ENCODE results near the gene CLSTN2. TPM values are rescaled to one million over a fixed set of nuclear protein-coding genes. Genes with fewer than 3 reads are reported as not detected.

CLSTN2 gene
- total and polyA plus RNA-seq, 4 donors = 20.7 to 44.5 (median 22.7) TPM

DNA sequence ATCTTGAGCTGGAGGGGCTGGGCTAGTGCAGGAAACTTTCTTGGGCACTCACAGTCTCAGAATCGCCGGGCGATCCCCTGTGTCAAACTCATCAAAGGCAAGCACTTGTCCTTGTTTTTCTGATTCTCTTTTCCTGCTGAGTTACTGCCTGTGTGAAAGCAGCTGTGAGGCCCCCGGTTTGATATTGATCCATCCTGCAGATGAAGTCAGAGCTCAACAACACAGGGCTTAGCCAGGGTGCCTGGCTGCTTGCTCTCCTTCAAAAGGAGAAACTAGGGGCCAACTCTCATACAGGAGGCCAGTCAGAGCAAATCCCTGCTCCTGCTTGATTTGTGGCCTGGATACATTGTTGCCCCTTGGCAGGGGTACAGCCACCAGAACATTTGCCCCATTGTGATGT lies 22.9 kb downstream of the CLSTN2 start:
- no peak overlapping the region for H3K27ac ChIP-seq (ENCODE audit: low read depth, low read length)
- no peak for DNase-seq (ENCODE audit: low read depth in 4 of 6, low spot score in 6 of 6)
- H3K4me3 ChIP-seq (ENCODE audit: low read depth, low read length) = no peak overlapping the region
- no peaks in the 10 kb centered on the region for H3K27me3 ChIP-seq (ENCODE audit: control insufficient read depth, insufficient read depth, low read length)
- WGBS (ENCODE audit: insufficient coverage) = 43% methylated on average over 4 of the region's 4 CpGs
- no peaks in the 10 kb centered on the region for H3K9me3 ChIP-seq (ENCODE audit: control insufficient read depth, insufficient read depth, low read length)
- H3K36me3 ChIP-seq (ENCODE audit: control insufficient read depth, insufficient read depth, low read length) = no peaks in the 10 kb centered on the region
- H3K4me1 ChIP-seq (ENCODE audit: control insufficient read depth, insufficient read depth, low read length) = peaks cover 5% of the 10 kb centered on the region

- H3K9me3 ChIP-seq (ENCODE audit: control insufficient read depth, insufficient read depth, low read length) = no peaks in the 10 kb centered on the region
- no peak overlapping the region for H3K4me3 ChIP-seq (ENCODE audit: low read depth, low read length)
- DNase-seq (ENCODE audit: low read depth in 4 of 6, low spot score in 6 of 6) = no peak
- no peaks in the 10 kb centered on the region for H3K4me1 ChIP-seq (ENCODE audit: control insufficient read depth, insufficient read depth, low read length)
- H3K27ac ChIP-seq (ENCODE audit: low read depth, low read length) = no peak overlapping the region
- no peaks in the 10 kb centered on the region for H3K36me3 ChIP-seq (ENCODE audit: control insufficient read depth, insufficient read depth, low read length)
- 92% methylated on average over 1 of the region's 1 CpG for WGBS (ENCODE audit: insufficient coverage)
- H3K27me3 ChIP-seq (ENCODE audit: control insufficient read depth, insufficient read depth, low read length) = no peaks in the 10 kb centered on the region
These were observed 34.4 kb downstream of the CLSTN2 start for GRCh38 chr3:139969386-139969785.

DNA sequence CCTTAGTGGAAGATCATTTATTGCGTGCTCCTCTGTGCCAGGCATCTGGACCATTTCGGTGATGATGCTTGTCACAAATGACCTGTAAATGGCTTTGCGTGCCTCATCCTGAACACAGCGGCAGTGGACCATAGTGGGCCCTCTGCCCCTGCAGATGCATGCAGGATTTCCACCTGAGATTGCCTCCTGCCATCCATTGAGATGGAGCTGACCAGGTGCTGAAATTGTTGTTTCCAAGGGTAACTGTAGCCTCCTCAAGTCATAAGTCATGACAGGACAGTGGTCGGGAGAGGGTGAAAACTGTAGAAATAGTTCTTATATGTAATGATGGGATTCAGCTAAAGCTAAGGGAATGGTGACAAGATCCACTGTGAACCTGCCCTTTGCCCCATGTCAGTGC lies 35.5 kb downstream of the CLSTN2 start:
- 91% methylated on average over 5 of the region's 5 CpGs for WGBS (ENCODE audit: insufficient coverage)
- Histone ChIP-seq H3K4me3 (ENCODE audit: low read depth, low read length) (no peak overlapping the region), H3K9me3 (ENCODE audit: control insufficient read depth, insufficient read depth, low read length) (no peaks in the 10 kb centered on the region), H3K36me3 (ENCODE audit: control insufficient read depth, insufficient read depth, low read length) (no peaks in the 10 kb centered on the region), H3K27me3 (ENCODE audit: control insufficient read depth, insufficient read depth, low read length) (no peaks in the 10 kb centered on the region), H3K27ac (ENCODE audit: low read depth, low read length) (no peak overlapping the region), H3K4me1 (ENCODE audit: control insufficient read depth, insufficient read depth, low read length) (peaks cover 2% of the 10 kb centered on the region)
- no peak for DNase-seq (ENCODE audit: low read depth in 4 of 6, low spot score in 6 of 6)

DNA sequence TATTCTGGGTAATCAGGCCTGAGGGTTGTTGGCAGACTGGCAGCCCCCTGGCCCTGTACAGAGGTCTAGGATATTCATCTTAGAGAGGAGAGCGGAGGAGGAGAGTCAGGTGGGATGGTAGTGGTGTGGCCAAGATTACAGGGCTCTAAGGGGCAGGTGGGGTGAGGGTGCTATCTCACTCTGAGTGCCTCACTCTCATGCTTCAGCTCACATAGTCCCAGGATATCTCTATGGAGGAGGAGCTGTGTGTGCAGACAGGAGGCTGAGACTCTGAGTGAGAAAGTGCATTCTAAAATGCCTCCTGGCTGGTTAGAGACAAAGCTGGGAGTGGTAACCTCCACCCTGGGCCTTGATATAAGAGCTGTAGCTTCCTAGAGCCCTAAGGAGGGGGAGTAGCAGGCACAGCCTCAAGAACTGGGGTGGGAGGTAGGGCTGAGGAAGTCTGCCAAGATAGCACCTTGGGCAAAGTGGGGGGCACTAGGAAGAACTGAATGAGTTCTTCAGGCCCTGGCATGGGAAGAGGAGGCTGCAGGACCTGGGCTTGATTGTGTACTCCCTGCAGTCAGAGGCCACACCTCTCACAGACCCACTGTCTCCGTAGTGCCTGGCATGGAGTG lies 39.9 kb downstream of the CLSTN2 start:
- no peak overlapping the region for H3K27ac ChIP-seq (ENCODE audit: low read depth, low read length)
- no peak overlapping the region for H3K4me3 ChIP-seq (ENCODE audit: low read depth, low read length)
- 57% methylated on average over 1 of the region's 2 CpGs for WGBS (ENCODE audit: insufficient coverage)
- no peaks in the 10 kb centered on the region for H3K27me3 ChIP-seq (ENCODE audit: control insufficient read depth, insufficient read depth, low read length)
- H3K36me3 ChIP-seq (ENCODE audit: control insufficient read depth, insufficient read depth, low read length) = no peaks in the 10 kb centered on the region
- peaks cover 6% of the 10 kb centered on the region for H3K4me1 ChIP-seq (ENCODE audit: control insufficient read depth, insufficient read depth, low read length)
- H3K9me3 ChIP-seq (ENCODE audit: control insufficient read depth, insufficient read depth, low read length) = no peaks in the 10 kb centered on the region
- no peak for DNase-seq (ENCODE audit: low read depth in 4 of 6, low spot score in 6 of 6)

- 53% methylated on average over 4 of the region's 5 CpGs for WGBS (ENCODE audit: insufficient coverage)
- no peaks in the 10 kb centered on the region for H3K9me3 ChIP-seq (ENCODE audit: control insufficient read depth, insufficient read depth, low read length)
- H3K27ac ChIP-seq (ENCODE audit: low read depth, low read length) = no peak overlapping the region
- no peaks in the 10 kb centered on the region for H3K36me3 ChIP-seq (ENCODE audit: control insufficient read depth, insufficient read depth, low read length)
- H3K4me3 ChIP-seq (ENCODE audit: low read depth, low read length) = no peak overlapping the region
- no peaks in the 10 kb centered on the region for H3K27me3 ChIP-seq (ENCODE audit: control insufficient read depth, insufficient read depth, low read length)
- peak in 2 of 6 donors; percentile 53 for DNase-seq (ENCODE audit: low read depth in 4 of 6, low spot score in 6 of 6)
- H3K4me1 ChIP-seq (ENCODE audit: control insufficient read depth, insufficient read depth, low read length) = peaks cover 6% of the 10 kb centered on the region
These were observed 40.8 kb downstream of the CLSTN2 start for GRCh38 chr3:139975594-139976365.

GRCh38 chr3:139978966-139979365 lies 44.0 kb downstream of the CLSTN2 start:
- WGBS (ENCODE audit: insufficient coverage) = 89% methylated on average over 4 of the region's 4 CpGs
- Histone ChIP-seq H3K36me3 (ENCODE audit: control insufficient read depth, insufficient read depth, low read length) (no peaks in the 10 kb centered on the region), H3K9me3 (ENCODE audit: control insufficient read depth, insufficient read depth, low read length) (no peaks in the 10 kb centered on the region), H3K4me3 (ENCODE audit: low read depth, low read length) (no peak overlapping the region), H3K27ac (ENCODE audit: low read depth, low read length) (no peak overlapping the region), H3K4me1 (ENCODE audit: control insufficient read depth, insufficient read depth, low read length) (peaks cover 6% of the 10 kb centered on the region), H3K27me3 (ENCODE audit: control insufficient read depth, insufficient read depth, low read length) (no peaks in the 10 kb centered on the region)
- no peak for DNase-seq (ENCODE audit: low read depth in 4 of 6, low spot score in 6 of 6)

GRCh38 chr3:139979991-139980390 lies 45.0 kb downstream of the CLSTN2 start:
- Histone ChIP-seq H3K4me3 (ENCODE audit: low read depth, low read length) (no peak overlapping the region), H3K36me3 (ENCODE audit: control insufficient read depth, insufficient read depth, low read length) (no peaks in the 10 kb centered on the region), H3K27me3 (ENCODE audit: control insufficient read depth, insufficient read depth, low read length) (no peaks in the 10 kb centered on the region), H3K4me1 (ENCODE audit: control insufficient read depth, insufficient read depth, low read length) (peaks cover 6% of the 10 kb centered on the region), H3K27ac (ENCODE audit: low read depth, low read length) (no peak overlapping the region), H3K9me3 (ENCODE audit: control insufficient read depth, insufficient read depth, low read length) (no peaks in the 10 kb centered on the region)
- no peak for DNase-seq (ENCODE audit: low read depth in 4 of 6, low spot score in 6 of 6)
- WGBS (ENCODE audit: insufficient coverage) = 100% methylated on average over 1 of the region's 1 CpG

GRCh38 chr3:139982404-139982803 lies 47.4 kb downstream of the CLSTN2 start:
- DNase-seq (ENCODE audit: low read depth in 4 of 6, low spot score in 6 of 6) = no peak
- Histone ChIP-seq H3K27ac (ENCODE audit: low read depth, low read length) (no peak overlapping the region), H3K27me3 (ENCODE audit: control insufficient read depth, insufficient read depth, low read length) (no peaks in the 10 kb centered on the region), H3K36me3 (ENCODE audit: control insufficient read depth, insufficient read depth, low read length) (no peaks in the 10 kb centered on the region), H3K9me3 (ENCODE audit: control insufficient read depth, insufficient read depth, low read length) (no peaks in the 10 kb centered on the region), H3K4me1 (ENCODE audit: control insufficient read depth, insufficient read depth, low read length) (no peaks in the 10 kb centered on the region), H3K4me3 (ENCODE audit: low read depth, low read length) (no peak overlapping the region)
- 86% methylated on average over 1 of the region's 1 CpG for WGBS (ENCODE audit: insufficient coverage)

- H3K36me3 ChIP-seq (ENCODE audit: control insufficient read depth, insufficient read depth, low read length) = no peaks in the 10 kb centered on the region
- no peaks in the 10 kb centered on the region for H3K27me3 ChIP-seq (ENCODE audit: control insufficient read depth, insufficient read depth, low read length)
- H3K27ac ChIP-seq (ENCODE audit: low read depth, low read length) = no peak overlapping the region
- WGBS (ENCODE audit: insufficient coverage) = 44% methylated on average over 1 of the region's 3 CpGs
- H3K4me3 ChIP-seq (ENCODE audit: low read depth, low read length) = no peak overlapping the region
- H3K9me3 ChIP-seq (ENCODE audit: control insufficient read depth, insufficient read depth, low read length) = no peaks in the 10 kb centered on the region
- H3K4me1 ChIP-seq (ENCODE audit: control insufficient read depth, insufficient read depth, low read length) = no peaks in the 10 kb centered on the region
- DNase-seq (ENCODE audit: low read depth in 4 of 6, low spot score in 6 of 6) = peak in 1 of 6 donors; percentile 26
These were observed 50.6 kb downstream of the CLSTN2 start for GRCh38 chr3:139985576-139985975.

DNA sequence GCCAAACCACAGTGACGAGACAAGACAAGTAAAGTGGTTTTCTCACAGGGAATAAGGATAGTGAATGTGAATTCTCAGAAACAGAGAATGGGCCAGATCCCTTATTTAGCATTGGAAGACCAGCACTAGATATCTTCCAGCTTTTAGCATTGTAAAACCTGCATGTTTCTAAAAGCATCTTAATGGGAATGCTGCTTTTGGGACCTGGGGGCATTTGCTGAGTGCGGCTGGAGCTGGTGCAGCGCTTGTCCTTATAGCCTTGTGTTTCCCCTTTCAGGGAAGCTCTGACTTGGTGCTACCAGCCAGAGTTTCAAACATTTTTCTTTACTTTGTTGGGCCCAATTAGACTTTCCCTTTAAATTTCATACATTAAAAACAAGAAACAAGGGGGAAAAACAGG lies 52.9 kb downstream of the CLSTN2 start:
- Histone ChIP-seq H3K27me3 (ENCODE audit: control insufficient read depth, insufficient read depth, low read length) (no peaks in the 10 kb centered on the region), H3K36me3 (ENCODE audit: control insufficient read depth, insufficient read depth, low read length) (no peaks in the 10 kb centered on the region), H3K27ac (ENCODE audit: low read depth, low read length) (no peak overlapping the region), H3K4me3 (ENCODE audit: low read depth, low read length) (no peak overlapping the region), H3K4me1 (ENCODE audit: control insufficient read depth, insufficient read depth, low read length) (no peaks in the 10 kb centered on the region), H3K9me3 (ENCODE audit: control insufficient read depth, insufficient read depth, low read length) (no peaks in the 10 kb centered on the region)
- WGBS (ENCODE audit: insufficient coverage) = 96% methylated on average over 3 of the region's 3 CpGs
- no peak for DNase-seq (ENCODE audit: low read depth in 4 of 6, low spot score in 6 of 6)

Measured in spinal cord (tissue), 10 donors.